Activated CD4-positive, alpha-beta T cell treated with anti-CD3 and anti-CD28 coated beads for 48 hours (primary cell): ENCODE data around the gene SLC38A8.

Source experiments
- DNase-seq: peaks from one replicate; pipeline ENCODE4 v3.0.0-alpha.2; 2020

Gene SLC38A8

GRCh38 chr16:84042308-84042878, at the start of gene SLC38A8:
SLC38A8 (minus strand) TSS chr16:84042795; CDS start chr16:84042157, 638 bp downstream.
- DNase-seq: no peak

- DNase-seq: no peak
Measured at GRCh38 chr16:84091460-84091859, 48.9 kb upstream of the SLC38A8 start.

GRCh38 chr16:84090211-84090610, 47.6 kb upstream of the SLC38A8 start:
- no peak for DNase-seq

- peak; percentile 77 for DNase-seq
Measured at GRCh38 chr16:84088695-84089395, 46.2 kb upstream of the SLC38A8 start.

GRCh38 chr16:84087466-84088151, 45.0 kb upstream of the SLC38A8 start:
- DNase-seq: no peak

- no peak for DNase-seq
Measured at GRCh38 chr16:84087001-84087400, 44.4 kb upstream of the SLC38A8 start.

GRCh38 chr16:84086341-84086740, 43.7 kb upstream of the SLC38A8 start:
- DNase-seq: no peak

GRCh38 chr16:84085773-84086172, 43.2 kb upstream of the SLC38A8 start:
- no peak for DNase-seq

- DNase-seq: no peak
Measured at GRCh38 chr16:84085271-84085667, 42.7 kb upstream of the SLC38A8 start.

GRCh38 chr16:84084570-84085270, 42.1 kb upstream of the SLC38A8 start:
- peak; percentile 77 for DNase-seq

- no peak for DNase-seq
Measured at GRCh38 chr16:84082835-84083569, 40.4 kb upstream of the SLC38A8 start.

- DNase-seq: no peak
Measured at GRCh38 chr16:84082110-84082509, 39.5 kb upstream of the SLC38A8 start.

- no peak for DNase-seq
Measured at GRCh38 chr16:84081446-84081989, 38.9 kb upstream of the SLC38A8 start.

- no peak for DNase-seq
Measured at GRCh38 chr16:84080813-84081212, 38.2 kb upstream of the SLC38A8 start.

GRCh38 chr16:84080378-84080777, 37.8 kb upstream of the SLC38A8 start:
- DNase-seq: no peak

- DNase-seq: no peak
Measured at GRCh38 chr16:84079664-84080063, 37.1 kb upstream of the SLC38A8 start.

GRCh38 chr16:84075376-84075775, 32.8 kb upstream of the SLC38A8 start:
- no peak for DNase-seq

- DNase-seq: no peak
Measured at GRCh38 chr16:84074721-84075120, 32.1 kb upstream of the SLC38A8 start.

GRCh38 chr16:84072014-84072413, 29.4 kb upstream of the SLC38A8 start:
- DNase-seq: no peak

- no peak for DNase-seq
Measured at GRCh38 chr16:84071121-84071520, 28.5 kb upstream of the SLC38A8 start.

GRCh38 chr16:84069540-84069939, 26.9 kb upstream of the SLC38A8 start:
- DNase-seq: no peak

- no peak for DNase-seq
Measured at GRCh38 chr16:84068783-84069462, 26.3 kb upstream of the SLC38A8 start.
